Loucy (cell line): Measurements from ENCODE around the gene TMEM187.

Experiments
- H2AFZ ChIP-seq: fragments of 200-600 bp; sonication (generic); 2 replicates; pipeline ENCODE4 v1.6.0; 2016; ENCODE audit warnings: antibody characterized with exemption, mild to moderate bottlenecking, low read length, moderate library complexity
- H3F3A ChIP-seq: fragments of 200-600 bp; 2 replicates; pipeline ENCODE4 v1.6.0; 2016; ENCODE audit warnings: antibody characterized with exemption, low read depth, mild to moderate bottlenecking
- H3K27me3 ChIP-seq: fragments of 200-600 bp; sonication (generic); 2 replicates; pipeline ENCODE4 v1.6.1; 2014; ENCODE audit warnings: low read length, mild to moderate bottlenecking; ENCODE audit not compliant: insufficient read depth, poor library complexity, severe bottlenecking
- H3K36me3 ChIP-seq: fragments of 200-600 bp; sonication (generic); 2 replicates; pipeline ENCODE4 v1.6.1; 2016; ENCODE audit warnings: low read length; ENCODE audit not compliant: insufficient read depth
- H3K4me1 ChIP-seq: fragments of 200-600 bp; sonication (generic); 2 replicates; pipeline ENCODE4 v1.5.1; 2014; ENCODE audit warnings: low read length, mild to moderate bottlenecking; ENCODE audit not compliant: insufficient read depth, poor library complexity, severe bottlenecking
- H3K4me2 ChIP-seq: fragments of 200-600 bp; sonication (generic); 2 replicates; pipeline ENCODE4 v1.6.0; 2014; ENCODE audit warnings: antibody characterized with exemption, low read length, low read depth, mild to moderate bottlenecking; ENCODE audit not compliant: poor library complexity, severe bottlenecking
- H3K4me3 ChIP-seq: fragments of 200-600 bp; sonication (generic); 2 replicates; pipeline ENCODE4 v1.5.1; 2014; ENCODE audit warnings: low read length, mild to moderate bottlenecking, mixed read lengths; ENCODE audit not compliant: poor library complexity, severe bottlenecking
- H3K79me2 ChIP-seq: fragments of 200-600 bp; sonication (generic); 2 replicates; pipeline ENCODE4 v1.6.1; 2014; ENCODE audit warnings: low read length; ENCODE audit not compliant: insufficient read depth
- H3K9ac ChIP-seq: fragments of 200-600 bp; sonication (generic); 2 replicates; pipeline ENCODE4 v1.6.0; 2014; ENCODE audit warnings: mild to moderate bottlenecking, low read depth, low read length, moderate library complexity; ENCODE audit not compliant: poor library complexity, severe bottlenecking
- H3K9me2 ChIP-seq: fragments of 200-600 bp; sonication (generic); replicated peaks from 2 replicates; pipeline ENCODE4 v1.6.1; 2016; ENCODE audit warnings: low read depth, low read length, mixed read lengths
- H3K9me3 ChIP-seq: fragments of 200-600 bp; sonication (generic); 2 replicates; pipeline ENCODE4 v1.6.1; 2014; ENCODE audit warnings: mild to moderate bottlenecking, antibody characterized with exemption, low read length, low read depth; ENCODE audit not compliant: insufficient read depth
- H4K20me1 ChIP-seq: fragments of 200-600 bp; sonication (generic); 2 replicates; pipeline ENCODE4 v1.6.0; 2014; ENCODE audit warnings: antibody characterized with exemption, low read length, mild to moderate bottlenecking; ENCODE audit not compliant: insufficient read depth, poor library complexity, severe bottlenecking
- EZH2phosphoT487 ChIP-seq: fragments of 200-600 bp; IDR thresholded peaks from 2 replicates; pipeline ENCODE4 v1.6.1; 2018; ENCODE audit warnings: antibody characterized with exemption, mild to moderate bottlenecking, moderate library complexity, borderline replicate concordance
- TF ChIP-seq, protein P1 (sequence below): fragments of 200-600 bp; sonication (generic); conservative IDR thresholded peaks from 2 replicates; pipeline ENCODE4 v1.5.1; 2014; ENCODE audit warnings: mild to moderate bottlenecking, antibody characterized with exemption, low read length

The TMEM187 gene

GRCh38 chrX:153954558-153955227 lies 17.9 kb upstream of the TMEM187 start:
- Histone ChIP-seq H3K79me2 (no peaks in the 10 kb centered on the region), H3F3A (no peaks in the 10 kb centered on the region), H3K9me3 (no peaks in the 10 kb centered on the region), H3K4me2 (no peak overlapping the region), H3K9ac (no peak overlapping the region), H2AFZ (no peak overlapping the region), H3K9me2 (no peaks in the 10 kb centered on the region), H3K4me3 (no peak overlapping the region), H3K4me1 (no peaks in the 10 kb centered on the region), H3K36me3 (peaks cover 100% of the 10 kb centered on the region; the same call in 1 of the 2 replicates), H3K27me3 (no peaks in the 10 kb centered on the region), H4K20me1 (peaks cover 5% of the 10 kb centered on the region)
- TF ChIP-seq, protein P1, sequence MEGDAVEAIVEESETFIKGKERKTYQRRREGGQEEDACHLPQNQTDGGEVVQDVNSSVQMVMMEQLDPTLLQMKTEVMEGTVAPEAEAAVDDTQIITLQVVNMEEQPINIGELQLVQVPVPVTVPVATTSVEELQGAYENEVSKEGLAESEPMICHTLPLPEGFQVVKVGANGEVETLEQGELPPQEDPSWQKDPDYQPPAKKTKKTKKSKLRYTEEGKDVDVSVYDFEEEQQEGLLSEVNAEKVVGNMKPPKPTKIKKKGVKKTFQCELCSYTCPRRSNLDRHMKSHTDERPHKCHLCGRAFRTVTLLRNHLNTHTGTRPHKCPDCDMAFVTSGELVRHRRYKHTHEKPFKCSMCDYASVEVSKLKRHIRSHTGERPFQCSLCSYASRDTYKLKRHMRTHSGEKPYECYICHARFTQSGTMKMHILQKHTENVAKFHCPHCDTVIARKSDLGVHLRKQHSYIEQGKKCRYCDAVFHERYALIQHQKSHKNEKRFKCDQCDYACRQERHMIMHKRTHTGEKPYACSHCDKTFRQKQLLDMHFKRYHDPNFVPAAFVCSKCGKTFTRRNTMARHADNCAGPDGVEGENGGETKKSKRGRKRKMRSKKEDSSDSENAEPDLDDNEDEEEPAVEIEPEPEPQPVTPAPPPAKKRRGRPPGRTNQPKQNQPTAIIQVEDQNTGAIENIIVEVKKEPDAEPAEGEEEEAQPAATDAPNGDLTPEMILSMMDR = no peak
- TF ChIP-seq EZH2phosphoT487 = no peak

GRCh38 chrX:153955228-153955732 lies 17.3 kb upstream of the TMEM187 start:
- Histone ChIP-seq H3K9me2 (no peaks in the 10 kb centered on the region), H3K79me2 (no peaks in the 10 kb centered on the region), H3K4me3 (no peak overlapping the region), H2AFZ (no peak overlapping the region), H3K4me1 (no peaks in the 10 kb centered on the region), H3K9ac (no peak overlapping the region), H3K4me2 (no peak overlapping the region), H3F3A (no peaks in the 10 kb centered on the region), H4K20me1 (peaks cover 5% of the 10 kb centered on the region), H3K9me3 (no peaks in the 10 kb centered on the region), H3K36me3 (peaks cover 100% of the 10 kb centered on the region; the same call in 1 of the 2 replicates), H3K27me3 (no peaks in the 10 kb centered on the region)
- no peak for TF ChIP-seq EZH2phosphoT487
- TF ChIP-seq, protein P1 = no peak

DNA sequence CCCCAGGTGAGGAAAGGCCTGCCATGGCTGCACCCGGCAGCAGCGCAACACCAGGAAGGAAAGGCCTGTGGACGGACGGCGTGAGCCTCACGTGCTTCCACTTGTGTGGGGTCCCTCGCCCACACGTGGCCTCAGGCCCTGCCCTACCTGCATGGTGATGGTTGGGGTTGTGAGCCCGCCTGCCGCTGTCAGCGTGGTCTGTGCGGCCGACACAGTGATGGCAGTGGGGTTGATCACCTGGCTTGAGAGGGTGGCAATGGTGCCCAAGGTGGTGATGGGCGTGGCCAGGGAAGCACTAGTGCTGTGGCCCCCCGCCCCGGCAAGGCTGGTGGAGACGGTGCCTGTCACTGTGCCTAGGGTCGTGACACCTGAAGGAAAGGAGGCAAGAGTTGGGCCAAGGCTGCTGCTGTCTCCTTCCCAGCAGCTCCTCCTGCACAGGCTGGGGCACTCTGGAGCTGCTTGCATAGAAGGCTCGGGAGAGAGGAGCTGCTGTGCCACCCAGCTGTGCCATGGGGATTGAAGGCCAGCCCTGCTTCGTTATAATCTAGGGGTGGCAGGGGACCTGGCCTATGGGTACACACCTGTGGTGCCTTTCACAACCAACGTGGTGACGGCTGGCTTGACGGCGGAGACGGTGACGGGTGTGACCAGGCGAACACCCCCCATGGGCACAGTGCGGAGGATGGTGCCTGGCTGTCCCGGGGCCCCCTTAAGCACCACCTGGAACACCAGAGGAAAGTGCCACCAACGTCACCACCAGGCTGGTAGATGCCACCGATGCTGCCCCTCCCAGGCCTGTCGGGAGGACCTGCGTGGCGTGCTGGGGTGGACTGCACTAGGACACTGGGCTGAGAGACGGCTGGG lies 16.3 kb upstream of the TMEM187 start:
- Histone ChIP-seq H3K36me3 (peaks cover 100% of the 10 kb centered on the region; the same call in 1 of the 2 replicates), H3K9ac (no peak overlapping the region), H3F3A (no peaks in the 10 kb centered on the region)

More for the DNA sequence above, 16.3 kb upstream of the TMEM187 start:
- peaks cover 9% of the 10 kb centered on the region for H4K20me1 ChIP-seq
- peaks cover 4% of the 10 kb centered on the region; the same call in 1 of the 2 replicates for H3K79me2 ChIP-seq
- H3K9me2 ChIP-seq = no peaks in the 10 kb centered on the region
- no peaks in the 10 kb centered on the region for H3K27me3 ChIP-seq
- no peaks in the 10 kb centered on the region for H3K4me1 ChIP-seq
- TF ChIP-seq, protein P1 = no peak
- TF ChIP-seq EZH2phosphoT487 = no peak
- no peak overlapping the region for H3K4me2 ChIP-seq
- no peaks in the 10 kb centered on the region for H3K9me3 ChIP-seq
- no peak overlapping the region for H3K4me3 ChIP-seq
- H2AFZ ChIP-seq = no peak overlapping the region
